CD14-positive monocyte (primary cell): ENCODE data around the gene LSM3. TPM values are rescaled to one million over a fixed set of nuclear protein-coding genes. Genes with fewer than 3 reads are reported as not detected.

Source experiments
- DNase-seq, 3 donors: peaks; one replicate each; pipeline ENCODE4 v3.0.0-alpha.2; 2011 to 2022
- H2AFZ ChIP-seq: 2 replicates; pipeline ENCODE4 v1.6.0; 2012; ENCODE audit warnings: mild to moderate bottlenecking, low read depth, low read length, inconsistent platforms; ENCODE audit not compliant: insufficient read depth, poor library complexity, severe bottlenecking
- H3K27ac ChIP-seq, 2 donors: 1 replicate in 1 of 2; 2 replicates in 1 of 2; pipeline ENCODE4 v1.5.1; 2012 to 2013; ENCODE audit warnings: low read length in 2 of 2, control low read depth in 1 of 2, inconsistent platforms in 1 of 2, low read depth in 1 of 2, mild to moderate bottlenecking in 1 of 2
- H3K27me3 ChIP-seq, 2 donors: one replicate each; pipeline versions ENCODE4 v1.6.0 to v1.6.1; 2011 to 2013; ENCODE audit warnings: low read length in 2 of 2; ENCODE audit not compliant: control insufficient read depth in 2 of 2, insufficient read depth in 2 of 2
- H3K36me3 ChIP-seq, 2 donors: replicated peaks in 1 of 2; 1 replicate in 1 of 2; 2 replicates in 1 of 2; pipeline versions ENCODE4 v1.5.1 to v1.6.1; 2012 to 2013; ENCODE audit warnings: low read length in 2 of 2, control low read depth in 1 of 2, inconsistent platforms in 1 of 2, mild to moderate bottlenecking in 1 of 2; ENCODE audit not compliant: insufficient read depth in 2 of 2, control insufficient read depth in 1 of 2
- H3K4me1 ChIP-seq, 2 donors: 1 replicate in 1 of 2; 2 replicates in 1 of 2; pipeline versions ENCODE4 v1.5.1 to v1.6.1; 2012 to 2013; ENCODE audit warnings: low read length in 2 of 2, control low read depth in 1 of 2, inconsistent platforms in 1 of 2, mild to moderate bottlenecking in 1 of 2, moderate library complexity in 1 of 2; ENCODE audit not compliant: insufficient read depth in 2 of 2, control insufficient read depth in 1 of 2
- H3K4me2 ChIP-seq: replicated peaks from 2 replicates; pipeline ENCODE3; 2012; ENCODE audit warnings: low read length, moderate library complexity, mild to moderate bottlenecking; ENCODE audit not compliant: poor library complexity, severe bottlenecking; ENCODE audit errors: extremely low read depth
- H3K4me3 ChIP-seq, 3 experiments: fragments of 200-600 bp in 1 of 3; sonication (generic) in 1 of 3; replicated peaks in 1 of 3; 1 replicate in 2 of 3; 2 replicates in 1 of 3; pipeline ENCODE4 v1.5.1; 2011 to 2013; ENCODE audit warnings: low read length in 3 of 3, mild to moderate bottlenecking in 3 of 3, control low read depth in 2 of 3, low read depth in 2 of 3, inconsistent platforms in 1 of 3, moderate library complexity in 1 of 3
- H3K79me2 ChIP-seq: 2 replicates; pipeline ENCODE4 v1.6.0; 2012; ENCODE audit warnings: mild to moderate bottlenecking, control low read depth, inconsistent platforms, low read length, moderate library complexity; ENCODE audit not compliant: insufficient read depth
- H3K9ac ChIP-seq: 2 replicates; pipeline ENCODE4 v1.6.0; 2017; ENCODE audit warnings: low read length, mild to moderate bottlenecking; ENCODE audit not compliant: insufficient read depth, poor library complexity, severe bottlenecking
- H3K9me3 ChIP-seq, 2 donors: replicated peaks in 1 of 2; 1 replicate in 1 of 2; 2 replicates in 1 of 2; pipeline versions ENCODE4 v1.5.1 to v1.6.1; 2012 to 2013; ENCODE audit warnings: low read length in 2 of 2, control low read depth in 1 of 2; ENCODE audit not compliant: control insufficient read depth in 1 of 2, insufficient read depth in 1 of 2
- H4K20me1 ChIP-seq: 2 replicates; pipeline ENCODE4 v1.6.0; 2012; ENCODE audit warnings: mild to moderate bottlenecking, low read length, control low read depth, moderate library complexity; ENCODE audit not compliant: insufficient read depth
- H3K27ac Mint-ChIP-seq, 7 donors: one replicate each; pipeline ENCODE4 v1.8.0; 2020; ENCODE audit warnings: mild to moderate bottlenecking in 7 of 7, mixed read lengths in 7 of 7, moderate library complexity in 6 of 7, inconsistent platforms in 2 of 7
- H3K27me3 Mint-ChIP-seq, 3 donors: one replicate each; pipeline ENCODE4 v1.8.0; 2021 to 2022; ENCODE audit warnings: low read depth in 3 of 3, mild to moderate bottlenecking in 3 of 3, mixed read lengths in 3 of 3, moderate library complexity in 3 of 3, inconsistent platforms in 1 of 3
- H3K36me3 Mint-ChIP-seq, 2 donors: one replicate each; pipeline ENCODE4 v1.8.0; 2020; ENCODE audit warnings: mixed read lengths in 2 of 2, inconsistent platforms in 1 of 2, mild to moderate bottlenecking in 1 of 2
- H3K4me1 Mint-ChIP-seq: one replicate; pipeline ENCODE4 v1.8.0; 2020; ENCODE audit warnings: mild to moderate bottlenecking, mixed read lengths
- H3K4me3 Mint-ChIP-seq, 2 donors: one replicate each; pipeline ENCODE4 v1.8.0; 2020; ENCODE audit warnings: mild to moderate bottlenecking in 2 of 2, mixed read lengths in 2 of 2, moderate library complexity in 1 of 2
- H3K9me3 Mint-ChIP-seq, 7 donors: one replicate each; pipeline ENCODE4 v1.8.0; 2020 to 2022; ENCODE audit warnings: mixed read lengths in 7 of 7, mild to moderate bottlenecking in 6 of 7, moderate library complexity in 6 of 7, inconsistent platforms in 2 of 7
- CTCF ChIP-seq: fragments of 200-600 bp; IDR thresholded peaks from one replicate; pipeline ENCODE4 v1.8.0; 2022; ENCODE audit warnings: antibody characterized with exemption, mild to moderate bottlenecking
- WGBS: methylation state at CpG from one replicate; pipeline ENCODE4 v1.1.5; 2013; ENCODE audit warnings: missing lambda C conversion rate; ENCODE audit not compliant: insufficient coverage; 5-methylcytosine and 5-hydroxymethylcytosine counted together
- intact Hi-C, 2 donors: fragments of 100-400 bp; cut with micrococcal nuclease; formaldehyde crosslinking; loops; one replicate each; pipeline versions ENCODE4 v1.15.0 to v1.15.1; 2023
- polyA plus RNA-seq, 3 donors: library from polyadenylated mRNA; depleted of rRNA in 1 of 3; unstranded in 2 of 3; stranded (reverse) in 1 of 3; fragments of 300-500 nt in 2 of 3; fragments of >200 nt in 1 of 3; fragmentation: Illumina TruSeq in 2 of 3; gene quantifications; 1 replicate in 2 of 3; 2 replicates in 1 of 3; pipeline ENCODE4 v1.2.3, GENCODE V29; 2012 to 2021

The LSM3 gene
- polyA plus RNA-seq, 3 donors, result 4.1 to 23.2 (median 19.8) TPM

GRCh38 chr3:14183015-14183577 lies 4.5 kb downstream of the LSM3 start:
- Mint-ChIP-seq H3K27ac (no peak overlapping the region), H3K4me1 (peaks cover 7% of the 10 kb centered on the region), H3K4me3 (no peak overlapping the region), H3K9me3 (peaks cover 0 to 3% (median 0%) of the 10 kb centered on the region in 7 donors), H3K27me3 (no peaks in the 10 kb centered on the region), H3K36me3 (peaks cover 37 to 56% of the 10 kb centered on the region in 2 donors)
- Histone ChIP-seq H3K4me2 (no peak overlapping the region), H3K4me3 (no peak overlapping the region), H3K27ac (no peak overlapping the region), H3K9ac (peak overlapping the region; percentile 12), H3K79me2 (peaks cover 37% of the 10 kb centered on the region), H3K27me3 (no peaks in the 10 kb centered on the region), H2AFZ (no peak overlapping the region), H4K20me1 (no peaks in the 10 kb centered on the region), H3K36me3 (peaks cover 57 to 69% of the 10 kb centered on the region in 2 donors), H3K4me1 (peaks cover 6 to 10% of the 10 kb centered on the region in 2 donors), H3K9me3 (no peaks in the 10 kb centered on the region)
- DNase-seq, result no peak
- TF ChIP-seq CTCF, result no peak
- intact Hi-C loops, result no loop called here
- WGBS, result 80% methylated on average over 1 of the region's 2 CpGs

- peaks cover 4% of the 10 kb centered on the region for H3K4me1 Mint-ChIP-seq
- no peaks in the 10 kb centered on the region for H3K27me3 Mint-ChIP-seq
- no peak for DNase-seq
- intact Hi-C loops, result no loop called here
- H3K4me3 ChIP-seq, result no peak overlapping the region
- no peak overlapping the region for H3K4me2 ChIP-seq
- H3K36me3 Mint-ChIP-seq, result peaks cover 58 to 83% of the 10 kb centered on the region in 2 donors
- peaks cover 27% of the 10 kb centered on the region for H3K79me2 ChIP-seq
- no peaks in the 10 kb centered on the region for H3K4me1 ChIP-seq
- peak overlapping the region in 2 of 7 donors; percentile 26 to 31 for H3K27ac Mint-ChIP-seq
- TF ChIP-seq CTCF, result no peak
- H3K36me3 ChIP-seq, result peaks cover 52 to 63% of the 10 kb centered on the region in 2 donors
- no peaks in the 10 kb centered on the region for H3K9me3 ChIP-seq
- 100% methylated on average over 5 of the region's 5 CpGs for WGBS
- H3K9me3 Mint-ChIP-seq, result no peaks in the 10 kb centered on the region
- no peaks in the 10 kb centered on the region for H3K27me3 ChIP-seq
- H3K9ac ChIP-seq, result no peak overlapping the region
- H3K4me3 Mint-ChIP-seq, result no peak overlapping the region
- no peak overlapping the region for H2AFZ ChIP-seq
- no peak overlapping the region for H3K27ac ChIP-seq
- H4K20me1 ChIP-seq, result no peaks in the 10 kb centered on the region
Measured at GRCh38 chr3:14186854-14187458, 8.3 kb downstream of the LSM3 start.
